ENCODE measurements around the gene STK36.

Gene STK36

DNA sequence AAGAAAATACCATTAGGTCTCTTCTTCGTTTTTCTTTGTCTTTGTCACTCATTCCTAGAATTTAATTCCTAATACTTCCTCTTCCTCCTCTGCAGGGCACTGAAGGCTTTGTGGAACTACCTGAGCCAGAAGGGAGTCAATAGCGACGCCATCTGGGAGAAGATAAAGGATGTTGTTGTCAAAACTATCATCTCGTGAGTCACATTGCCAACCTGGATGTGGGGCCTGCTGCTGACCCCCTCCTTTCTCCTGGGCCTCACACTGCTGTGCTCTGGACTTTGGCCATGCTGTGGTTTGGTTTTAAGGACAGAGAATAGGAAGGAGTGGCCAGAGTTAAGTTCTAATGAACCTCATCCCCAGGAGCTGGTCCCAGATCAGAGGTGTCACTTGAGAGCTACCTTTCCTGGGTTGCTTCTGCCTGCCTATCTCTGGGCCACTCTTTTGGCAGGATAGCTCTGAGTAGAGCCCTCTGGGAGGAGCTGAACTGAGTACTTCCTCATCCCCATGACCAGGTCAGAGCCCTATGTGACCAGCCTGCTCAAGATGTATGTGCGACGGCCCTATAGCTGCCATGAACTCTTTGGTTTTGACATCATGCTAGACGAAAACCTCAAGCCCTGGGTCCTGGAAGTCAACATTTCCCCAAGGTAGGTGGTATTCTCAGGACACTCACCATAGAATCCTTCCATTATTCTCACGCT is 77.0 kb downstream of the STK36 start:
- DNase-seq: no peak

Measured in HCEC 1CT (cell line).